H9 (cell line): ENCODE data around the gene B3GLCT. TPM values are rescaled to one million over a fixed set of nuclear protein-coding genes. Genes with fewer than 3 reads are reported as not detected.

Source experiments
- DNase-seq: peaks from one replicate; pipeline ENCODE4 v3.0.0-alpha.2; 2017
- H2AFZ ChIP-seq: one replicate; pipeline ENCODE4 v1.6.1; 2013; ENCODE audit warnings: mild to moderate bottlenecking, low read length, control low read depth, moderate library complexity
- H2AK5ac ChIP-seq: 2 replicates; pipeline ENCODE4 v1.6.1; 2013; ENCODE audit warnings: low read length, control low read depth, mixed read lengths; ENCODE audit not compliant: insufficient read length
- H2BK120ac ChIP-seq: one replicate; pipeline ENCODE4 v1.6.1; 2013; ENCODE audit warnings: low read depth, mild to moderate bottlenecking, low read length, control low read depth, inconsistent platforms; ENCODE audit not compliant: poor library complexity, severe bottlenecking
- H2BK12ac ChIP-seq: 2 replicates; pipeline ENCODE4 v1.6.1; 2013; ENCODE audit warnings: low read length, control low read depth, mixed read lengths, low read depth; ENCODE audit not compliant: insufficient read length
- H2BK15ac ChIP-seq: 2 replicates; pipeline ENCODE4 v1.6.1; 2013; ENCODE audit warnings: low read depth, low read length, control low read depth
- H2BK20ac ChIP-seq: one replicate; pipeline ENCODE4 v1.6.1; 2013; ENCODE audit warnings: low read depth, mild to moderate bottlenecking, low read length, control low read depth, inconsistent platforms; ENCODE audit not compliant: poor library complexity, severe bottlenecking
- H2BK5ac ChIP-seq: 2 replicates; pipeline ENCODE4 v1.6.1; 2013; ENCODE audit warnings: low read length, control low read depth, mixed read lengths; ENCODE audit not compliant: insufficient read length
- H3K14ac ChIP-seq: 2 replicates; pipeline ENCODE4 v1.6.1; 2013; ENCODE audit warnings: low read length, control low read depth; ENCODE audit not compliant: insufficient read depth
- H3K18ac ChIP-seq: 2 replicates; pipeline ENCODE4 v1.6.1; 2013; ENCODE audit warnings: low read depth, mild to moderate bottlenecking, mixed read lengths, low read length, control low read depth; ENCODE audit not compliant: insufficient read length
- H3K23ac ChIP-seq: 2 replicates; pipeline ENCODE4 v1.6.1; 2013; ENCODE audit warnings: low read length, control low read depth, mixed read lengths, low read depth; ENCODE audit not compliant: insufficient read length
- H3K23me2 ChIP-seq: 2 replicates; pipeline ENCODE4 v1.6.1; 2013; ENCODE audit warnings: low read depth, mild to moderate bottlenecking, mixed read lengths, low read length, control low read depth; ENCODE audit not compliant: insufficient read length, poor library complexity, severe bottlenecking
- H3K27ac ChIP-seq: 2 replicates; pipeline ENCODE4 v1.5.1; 2013; ENCODE audit warnings: low read length, control low read depth, mixed read lengths, low read depth; ENCODE audit not compliant: insufficient read length
- H3K27me3 ChIP-seq: 2 replicates; pipeline ENCODE4 v1.6.1; 2013; ENCODE audit warnings: low read length, control low read depth, inconsistent platforms; ENCODE audit not compliant: insufficient read depth
- H3K4ac ChIP-seq: 2 replicates; pipeline ENCODE4 v1.6.1; 2013; ENCODE audit warnings: low read depth, mild to moderate bottlenecking, control low read depth, inconsistent platforms, low read length, moderate library complexity
- H3K4me1 ChIP-seq: 2 replicates; pipeline ENCODE4 v1.6.1; 2013; ENCODE audit warnings: low read length, control low read depth, inconsistent platforms; ENCODE audit not compliant: insufficient read depth
- H3K4me2 ChIP-seq: 2 replicates; pipeline ENCODE4 v1.6.1; 2013; ENCODE audit warnings: low read length, control low read depth, mixed read lengths; ENCODE audit not compliant: insufficient read length, insufficient read depth
- H3K56ac ChIP-seq: 2 replicates; pipeline ENCODE4 v1.6.1; 2013; ENCODE audit warnings: low read depth, mild to moderate bottlenecking, mixed read lengths, low read length, control low read depth; ENCODE audit not compliant: insufficient read length
- H3K79me1 ChIP-seq: 2 replicates; pipeline ENCODE4 v1.6.1; 2013; ENCODE audit warnings: low read depth, mild to moderate bottlenecking, moderate library complexity, low read length, control low read depth, inconsistent platforms; ENCODE audit not compliant: insufficient read depth, poor library complexity, severe bottlenecking
- H3K79me2 ChIP-seq: 2 replicates; pipeline ENCODE4 v1.6.1; 2013; ENCODE audit warnings: low read length, control low read depth, inconsistent platforms; ENCODE audit not compliant: insufficient read depth
- H3K9ac ChIP-seq: 2 replicates; pipeline ENCODE4 v1.6.1; 2013; ENCODE audit warnings: low read length, control low read depth, mixed read lengths; ENCODE audit not compliant: insufficient read length; ENCODE audit errors: extremely low read depth
- H3K9me3 ChIP-seq: one replicate; pipeline ENCODE4 v1.6.1; 2013; ENCODE audit warnings: low read depth, low read length, inconsistent platforms; ENCODE audit not compliant: control insufficient read depth
- H3T11ph ChIP-seq: one replicate; pipeline ENCODE4 v1.6.1; 2013; ENCODE audit warnings: mild to moderate bottlenecking, low read length, control low read depth, inconsistent platforms
- H4K20me1 ChIP-seq: one replicate; pipeline ENCODE4 v1.6.1; 2013; ENCODE audit not compliant: control insufficient read depth, insufficient read length, insufficient read depth
- H4K5ac ChIP-seq: 2 replicates; pipeline ENCODE4 v1.6.1; 2013; ENCODE audit warnings: low read depth, mild to moderate bottlenecking, mixed read lengths, low read length, control low read depth; ENCODE audit not compliant: insufficient read length
- H4K8ac ChIP-seq: replicated peaks from 2 replicates; pipeline ENCODE4 v1.6.1; 2013; ENCODE audit warnings: low read length, control low read depth, mixed read lengths, low read depth; ENCODE audit not compliant: insufficient read length
- H4K91ac ChIP-seq: 2 replicates; pipeline ENCODE4 v1.6.1; 2013; ENCODE audit warnings: low read depth, mild to moderate bottlenecking, moderate library complexity, mixed read lengths, low read length, control low read depth; ENCODE audit not compliant: insufficient read length
- H3K27ac Mint-ChIP-seq, 3 experiments: 2 replicates in 2 of 3; 3 replicates in 1 of 3; pipeline ENCODE4 v1.8.0; 2020 to 2021; ENCODE audit warnings: mixed read lengths in 3 of 3, mild to moderate bottlenecking in 1 of 3, moderate library complexity in 1 of 3
- H3K27me3 Mint-ChIP-seq: 2 replicates; pipeline ENCODE4 v1.8.0; 2021; ENCODE audit warnings: low read depth, mild to moderate bottlenecking, moderate library complexity, mixed read lengths
- H3K36me3 Mint-ChIP-seq, 3 experiments: 2 replicates in 2 of 3; 3 replicates in 1 of 3; pipeline ENCODE4 v1.8.0; 2020 to 2021; ENCODE audit warnings: low read depth in 3 of 3, mixed read lengths in 3 of 3; ENCODE audit not compliant: insufficient read depth in 1 of 3
- H3K4me1 Mint-ChIP-seq, 2 experiments: 2 replicates each; pipeline ENCODE4 v1.8.0; 2020; ENCODE audit warnings: mixed read lengths in 2 of 2
- H3K4me3 Mint-ChIP-seq, 2 experiments: 2 replicates in 1 of 2; 3 replicates in 1 of 2; pipeline ENCODE4 v1.8.0; 2020 to 2021; ENCODE audit warnings: mild to moderate bottlenecking in 2 of 2, mixed read lengths in 2 of 2, moderate library complexity in 1 of 2
- H3K9me3 Mint-ChIP-seq, 2 experiments: 2 replicates in 1 of 2; 3 replicates in 1 of 2; pipeline ENCODE4 v1.8.0; 2020; ENCODE audit warnings: mild to moderate bottlenecking in 2 of 2, mixed read lengths in 2 of 2, moderate library complexity in 1 of 2
- WGBS: extraction: QIAGEN DNeasy Blood & Tissue Kit; methylation state at CpG from one replicate; pipeline ENCODE4 v1.1.7; 2013; ENCODE audit warnings: missing lambda C conversion rate, low lambda C conversion rate, mixed read lengths; ENCODE audit not compliant: insufficient read length; ENCODE audit errors: extremely low coverage; 5-methylcytosine and 5-hydroxymethylcytosine counted together
- total RNA-seq: library from RNA; stranded (reverse); gene quantifications from 2 replicates; pipeline ENCODE4 v1.2.1, GENCODE V29; 2021
- TF ChIP-seq, protein P1 (sequence below): fragments of 200-600 bp; sonication (generic); conservative IDR thresholded peaks from 3 replicates; pipeline ENCODE4 v1.8.0; 2021; ENCODE audit warnings: antibody characterized with exemption, mild to moderate bottlenecking

B3GLCT gene
- total RNA-seq, 1 experiment from 2014 or later = 5.4 TPM

DNA sequence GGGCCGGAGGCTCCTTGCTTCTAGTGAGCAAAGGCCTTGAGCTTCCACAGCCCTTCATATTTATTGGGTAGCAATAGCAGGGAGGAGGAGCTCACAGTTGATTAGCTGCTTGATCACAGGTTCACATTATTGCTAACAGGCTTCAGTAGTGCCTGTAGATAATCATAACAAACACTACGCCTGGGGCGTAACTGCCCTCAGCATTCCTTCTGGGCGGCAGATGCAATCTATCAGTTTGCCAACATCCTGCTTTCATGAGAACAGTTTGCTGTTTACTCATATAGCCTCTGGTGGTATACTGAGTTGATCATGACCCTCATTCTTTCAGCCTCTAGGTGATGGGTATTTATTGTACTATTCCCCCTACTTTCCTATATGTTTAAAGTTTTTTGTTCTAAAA lies 149.4 kb downstream of the B3GLCT start:
- no peak overlapping the region for H3K23ac ChIP-seq
- no peak overlapping the region for H3K18ac ChIP-seq
- no peak overlapping the region; a peak in 1 of 7 replicates for H3K27ac Mint-ChIP-seq
- H3K4ac ChIP-seq = no peak overlapping the region
- peaks cover 6% of the 10 kb centered on the region for H3K9me3 ChIP-seq
- no peaks in the 10 kb centered on the region for H3K79me2 ChIP-seq
- no peak overlapping the region for H2BK12ac ChIP-seq
- no peak overlapping the region for H2BK15ac ChIP-seq
- H3K56ac ChIP-seq = no peak overlapping the region
- H4K20me1 ChIP-seq = no peaks in the 10 kb centered on the region
- no peak overlapping the region for H2AFZ ChIP-seq
- H4K5ac ChIP-seq = no peak overlapping the region
- H2BK5ac ChIP-seq = no peak overlapping the region
- no peaks in the 10 kb centered on the region for H3K79me1 ChIP-seq
- H3K36me3 Mint-ChIP-seq = peaks cover 2 to 5% (median 3%) of the 10 kb centered on the region in 3 experiments; a peak in 3 of 7 replicates
- H4K91ac ChIP-seq = no peak overlapping the region
- no peaks in the 10 kb centered on the region; the same call in 1 of the 2 replicates for H3K27me3 Mint-ChIP-seq
- H3K23me2 ChIP-seq = no peaks in the 10 kb centered on the region
- H2AK5ac ChIP-seq = no peak overlapping the region
- H2BK120ac ChIP-seq = no peak overlapping the region
- no peak overlapping the region for H3K14ac ChIP-seq
- no peak overlapping the region for H3T11ph ChIP-seq
- no peak overlapping the region for H2BK20ac ChIP-seq
- peaks cover 0 to 5% of the 10 kb centered on the region in 2 experiments; a peak in 3 of 4 replicates for H3K4me1 Mint-ChIP-seq
- no peak for DNase-seq
- H3K27ac ChIP-seq = no peak overlapping the region
- TF ChIP-seq, protein P1, sequence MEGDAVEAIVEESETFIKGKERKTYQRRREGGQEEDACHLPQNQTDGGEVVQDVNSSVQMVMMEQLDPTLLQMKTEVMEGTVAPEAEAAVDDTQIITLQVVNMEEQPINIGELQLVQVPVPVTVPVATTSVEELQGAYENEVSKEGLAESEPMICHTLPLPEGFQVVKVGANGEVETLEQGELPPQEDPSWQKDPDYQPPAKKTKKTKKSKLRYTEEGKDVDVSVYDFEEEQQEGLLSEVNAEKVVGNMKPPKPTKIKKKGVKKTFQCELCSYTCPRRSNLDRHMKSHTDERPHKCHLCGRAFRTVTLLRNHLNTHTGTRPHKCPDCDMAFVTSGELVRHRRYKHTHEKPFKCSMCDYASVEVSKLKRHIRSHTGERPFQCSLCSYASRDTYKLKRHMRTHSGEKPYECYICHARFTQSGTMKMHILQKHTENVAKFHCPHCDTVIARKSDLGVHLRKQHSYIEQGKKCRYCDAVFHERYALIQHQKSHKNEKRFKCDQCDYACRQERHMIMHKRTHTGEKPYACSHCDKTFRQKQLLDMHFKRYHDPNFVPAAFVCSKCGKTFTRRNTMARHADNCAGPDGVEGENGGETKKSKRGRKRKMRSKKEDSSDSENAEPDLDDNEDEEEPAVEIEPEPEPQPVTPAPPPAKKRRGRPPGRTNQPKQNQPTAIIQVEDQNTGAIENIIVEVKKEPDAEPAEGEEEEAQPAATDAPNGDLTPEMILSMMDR = no peak
- peaks cover 9% of the 10 kb centered on the region in 2 experiments; a peak in 4 of 5 replicates for H3K9me3 Mint-ChIP-seq
- H3K4me3 Mint-ChIP-seq = no peak overlapping the region
- H3K4me2 ChIP-seq = no peak overlapping the region
- H3K4me1 ChIP-seq = peaks cover 3% of the 10 kb centered on the region; the same call in 1 of the 2 replicates
- WGBS = no CpG with 5 or more reads among the region's 4 CpGs
- no peak overlapping the region for H4K8ac ChIP-seq
- no peaks in the 10 kb centered on the region for H3K27me3 ChIP-seq
- no peak overlapping the region for H3K9ac ChIP-seq
